HG03460 (cell line): ENCODE results near the gene KRR1.
"Not testable (repeated sequence)": the region's sequence is repeated elsewhere in the genome, so short reads cannot be mapped to it uniquely, and the experiment has no call there.

Source experiments
- ATAC-seq: cut with Tn5 transposase; IDR thresholded peaks from one replicate; pipeline ENCODE4 v1.9.1; 2021; ENCODE audit not compliant: unreplicated experiment

The KRR1 gene

GRCh38 chr12:75526655-75527511, 15.5 kb upstream of the KRR1 start:
- ATAC-seq = peak; percentile 98

DNA sequence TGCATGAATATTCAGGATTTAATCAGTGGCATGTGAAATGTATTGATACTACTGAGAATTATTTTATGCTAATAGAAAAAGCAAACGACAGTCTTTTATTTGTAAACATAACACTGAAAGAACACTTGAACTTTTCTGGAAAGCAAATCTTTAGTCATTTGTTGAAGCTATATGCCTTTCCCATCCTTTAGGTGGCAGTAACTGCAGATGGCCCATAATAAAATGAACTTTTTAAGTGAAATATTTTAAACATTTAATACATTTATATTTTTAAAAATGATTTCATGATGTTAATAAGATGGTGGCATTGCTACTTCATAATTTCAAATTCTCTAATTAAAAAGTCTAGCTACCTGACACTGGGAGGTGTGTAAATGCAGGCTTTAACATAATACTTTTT, 13.9 kb upstream of the KRR1 start:
- no peak for ATAC-seq

DNA sequence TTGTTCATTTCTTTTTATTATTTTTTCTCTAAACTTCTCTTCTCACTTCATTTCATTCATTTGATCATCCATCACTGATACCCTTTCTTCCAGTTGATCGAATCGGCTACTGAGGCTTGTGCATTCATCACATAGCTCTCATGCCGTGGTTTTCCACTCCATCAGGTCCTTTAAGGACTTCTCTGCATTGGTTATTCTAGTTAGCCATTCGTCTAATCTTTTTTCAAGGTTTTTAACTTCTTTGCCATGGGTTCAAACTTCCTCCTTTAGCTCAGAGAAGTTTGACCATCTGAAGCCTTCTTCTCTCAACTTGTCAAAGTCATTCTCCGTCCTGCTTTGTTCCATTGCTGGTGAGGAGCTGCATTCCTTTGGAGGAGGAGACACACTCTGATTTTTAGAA, 10.7 kb upstream of the KRR1 start:
- not testable (repeated sequence) for ATAC-seq

DNA sequence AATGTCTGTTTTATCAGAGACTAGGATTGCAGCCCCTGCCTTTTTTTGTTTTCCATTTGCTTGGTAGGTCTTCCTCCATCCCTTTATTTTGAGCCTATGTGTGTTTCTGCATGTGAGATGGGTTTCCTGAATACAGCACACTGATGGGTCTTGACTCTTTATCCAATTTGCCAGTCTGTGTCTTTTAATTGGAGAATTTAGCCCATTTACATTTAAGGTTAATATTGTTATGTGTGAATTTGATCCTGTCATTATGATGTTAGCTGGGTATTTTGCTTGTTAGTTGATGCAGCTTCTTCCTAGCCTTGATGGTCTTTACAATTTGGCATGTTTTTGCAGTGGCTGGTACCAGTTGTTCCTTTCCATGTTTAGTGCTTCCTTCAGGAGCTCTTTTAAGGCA, 9.8 kb upstream of the KRR1 start:
- not testable (repeated sequence) for ATAC-seq

DNA sequence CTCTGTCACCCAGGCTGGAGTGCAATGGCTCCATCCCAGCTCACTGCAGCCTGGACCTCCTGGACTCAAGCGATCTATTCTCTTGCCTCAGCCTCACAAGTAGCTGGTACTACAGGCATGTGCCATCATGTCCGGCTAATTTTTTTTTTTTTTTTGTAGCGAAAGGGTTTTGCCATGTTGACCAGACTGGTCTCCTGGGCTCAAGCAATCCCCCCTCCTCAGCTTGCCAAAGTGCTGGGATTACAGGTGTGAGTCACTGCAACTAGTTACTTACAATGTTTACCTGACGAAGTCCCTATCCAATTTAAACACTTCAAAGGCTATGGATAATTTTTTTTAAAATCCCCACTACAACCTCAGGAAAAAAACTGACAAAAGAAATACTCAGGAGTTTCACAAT, 1.8 kb downstream of the KRR1 start:
- no peak for ATAC-seq

- no peak for ATAC-seq
These were observed 3.2 kb downstream of the KRR1 start for GRCh38 chr12:75508159-75508558.

DNA sequence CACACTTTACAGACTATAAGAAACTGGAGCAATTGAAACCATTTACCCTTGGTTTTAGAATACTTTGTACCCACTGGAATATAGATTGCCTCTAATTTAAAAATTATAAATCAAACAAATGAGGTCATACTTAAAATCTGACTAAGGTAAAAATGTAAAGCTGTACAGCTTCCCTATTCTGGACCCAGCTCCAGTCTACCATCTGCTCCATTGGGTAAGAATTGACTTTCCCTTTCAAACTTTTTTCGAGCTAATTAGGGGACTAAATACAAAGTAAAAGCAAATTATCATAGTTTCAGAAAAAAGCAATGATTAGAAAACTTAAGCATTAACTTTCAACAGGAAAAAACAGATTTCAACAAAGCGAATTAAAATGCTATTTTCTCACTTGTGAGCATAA, 4.3 kb downstream of the KRR1 start:
- ATAC-seq = no peak

GRCh38 chr12:75505706-75506312, 5.6 kb downstream of the KRR1 start:
- no peak for ATAC-seq

- no peak for ATAC-seq
These were observed 7.5 kb downstream of the KRR1 start for GRCh38 chr12:75503866-75504265.

DNA sequence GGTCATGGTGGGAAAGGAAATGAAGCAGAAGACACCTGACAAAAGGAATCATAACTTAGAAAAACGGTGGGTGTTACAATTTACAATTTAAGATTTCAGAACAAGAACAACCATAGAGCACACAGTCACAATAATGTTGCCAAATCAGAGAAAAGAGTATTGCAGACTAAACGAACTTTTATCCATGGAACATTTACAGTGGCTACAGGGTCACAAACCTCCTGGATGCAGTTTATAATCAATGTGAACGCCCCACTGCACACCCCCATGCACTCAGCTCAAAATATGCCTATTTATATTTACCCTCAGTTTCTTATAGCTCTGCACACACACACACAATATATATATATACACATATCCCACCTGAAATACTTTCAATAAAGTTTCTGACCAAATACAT, 8.0 kb downstream of the KRR1 start:
- ATAC-seq = no peak

DNA sequence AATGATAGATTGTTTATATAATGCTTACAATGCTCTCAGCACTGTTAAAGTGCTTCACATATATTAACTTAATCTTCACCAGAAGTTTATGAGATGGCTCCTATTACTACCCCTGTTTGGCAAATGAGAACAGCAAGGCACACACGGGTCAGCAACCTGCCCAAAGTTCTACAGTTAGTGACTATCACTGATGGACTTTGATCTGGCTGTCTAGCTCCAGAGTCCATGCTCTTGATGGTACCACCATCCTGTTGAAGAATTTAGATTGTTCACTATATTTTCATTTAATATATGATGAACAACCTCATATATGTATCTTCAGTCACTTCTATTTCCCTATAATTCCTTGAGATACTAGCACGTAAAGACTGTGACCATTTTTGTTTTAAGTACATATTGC, 20.2 kb downstream of the KRR1 start:
- ATAC-seq = no peak

- peak; percentile 61 for ATAC-seq
These were observed 21.7 kb downstream of the KRR1 start for GRCh38 chr12:75489613-75490210.

DNA sequence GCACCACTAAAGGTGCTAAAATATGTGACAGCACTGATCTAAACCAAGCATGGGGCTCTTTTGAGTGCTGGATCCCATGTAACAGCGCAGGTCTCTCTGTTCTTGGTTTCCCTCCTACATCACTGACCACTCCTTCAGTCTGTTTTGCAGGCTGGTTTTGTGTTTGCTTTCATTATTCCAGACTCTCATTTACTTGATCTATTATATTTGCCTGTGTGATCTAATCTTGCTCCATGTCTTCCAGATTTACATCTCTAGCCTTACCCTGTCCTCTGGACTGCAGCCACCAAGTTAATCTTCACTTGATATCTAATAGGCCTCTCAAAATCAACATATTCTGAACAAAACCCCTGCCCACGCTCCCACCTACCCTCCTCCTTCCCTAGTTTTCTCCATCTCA, 22.2 kb downstream of the KRR1 start:
- ATAC-seq = no peak

- no peak for ATAC-seq
These were observed 22.9 kb downstream of the KRR1 start for GRCh38 chr12:75488553-75488952.

GRCh38 chr12:75487308-75487707, 24.1 kb downstream of the KRR1 start:
- ATAC-seq = no peak

GRCh38 chr12:75484450-75484849, 27.0 kb downstream of the KRR1 start:
- ATAC-seq = not testable (repeated sequence)

GRCh38 chr12:75483431-75483830, 28.0 kb downstream of the KRR1 start:
- ATAC-seq = no peak

GRCh38 chr12:75482646-75483045, 28.8 kb downstream of the KRR1 start:
- ATAC-seq = peak; percentile 21

DNA sequence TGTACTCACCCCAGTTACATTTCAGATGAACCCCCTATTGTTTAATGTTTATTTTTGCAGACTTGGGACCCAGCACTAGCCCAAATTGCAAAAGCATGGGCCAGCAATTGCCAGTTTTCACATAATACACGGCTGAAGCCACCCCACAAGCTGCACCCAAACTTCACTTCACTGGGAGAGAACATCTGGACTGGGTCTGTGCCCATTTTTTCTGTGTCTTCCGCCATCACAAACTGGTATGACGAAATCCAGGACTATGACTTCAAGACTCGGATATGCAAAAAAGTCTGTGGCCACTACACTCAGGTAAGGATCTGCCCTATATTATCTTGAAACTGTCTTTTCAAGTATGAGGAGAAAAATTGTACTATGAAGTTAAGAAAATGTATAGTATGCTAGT, 29.6 kb downstream of the KRR1 start:
- no peak for ATAC-seq

- ATAC-seq = peak; percentile 8
These were observed 30.2 kb downstream of the KRR1 start for GRCh38 chr12:75481013-75481705.

- peak; percentile 84 for ATAC-seq
These were observed 30.9 kb downstream of the KRR1 start, which contains the start of gene GLIPR1 for GRCh38 chr12:75480469-75480949. GLIPR1 (plus strand) TSS chr12:75480755; CDS start chr12:75480881, 126 bp downstream.
